Hair follicle dermal papilla cell (primary cell): ENCODE data around the gene TMEM272. TPM values are rescaled to one million over a fixed set of nuclear protein-coding genes. Genes with fewer than 3 reads are reported as not detected.

Experiments
- total RNA-seq: library from RNA; depleted of rRNA; stranded (reverse); fragments of >200 nt; gene quantifications from 2 replicates; pipeline ENCODE4 v1.2.3, GENCODE V29; 2012

The TMEM272 gene
- total RNA-seq: not detected in 2 replicates

GRCh38 chr13:51844862-51845573 is at the start of gene TMEM272:
Gene TMEM272, minus strand, starts transcription at chr13:51845177. Its CDS starts 6,647 bp downstream, at chr13:51838530.

GRCh38 chr13:51861723-51862300 is 16.8 kb upstream of the TMEM272 start, which contains the start of gene CCDC70:
Gene CCDC70, plus strand, starts transcription at chr13:51861969. Its CDS starts 3,443 bp downstream, at chr13:51865412.

GRCh38 chr13:51803422-51804294 is 41.3 kb downstream of the TMEM272 start, which contains the start of gene DHRS12:
Gene DHRS12, minus strand, starts transcription at chr13:51804163. Its CDS starts 4,504 bp downstream, at chr13:51799659.

Other genes with a start within 250 kb of the TMEM272 start
- 3.9 and 6.1 TPM in 2 replicates for gene DHRS12, start 41.0 kb downstream of the TMEM272 start, total RNA-seq
- not detected in 2 replicates for gene CCDC70, start 16.8 kb upstream of the TMEM272 start, total RNA-seq
- gene ATP7B, start 166.3 kb upstream of the TMEM272 start, total RNA-seq: 2.7 and 5.8 TPM in 2 replicates
- 26.4 and 34.2 TPM in 2 replicates for gene ALG11, start 167.2 kb upstream of the TMEM272 start, total RNA-seq
- 14.9 and 16.6 TPM in 2 replicates for gene UTP14C, start 179.5 kb upstream of the TMEM272 start, total RNA-seq